CD4-positive, alpha-beta T cell (primary cell): Measurements from ENCODE around the gene ZBTB7A. TPM values are rescaled to one million over a fixed set of nuclear protein-coding genes. Genes with fewer than 3 reads are reported as not detected.

Experiments
- ATAC-seq: fragments of 200-7000 bp; cut with Tn5 transposase; one replicate; pipeline ENCODE4 v1.10.0; 2022; ENCODE audit warnings: mild to moderate bottlenecking; ENCODE audit not compliant: poor library complexity
- CTCF ChIA-PET: fragments of 350-600 bp; sonication (Branson Sonifier 250); formaldehyde crosslinking; loops from one replicate; lab custom pipeline; 2021; ENCODE audit warnings: antibody characterized with exemption, inconsistent platforms; lab: Charles Lee
- POLR2A ChIA-PET: fragments of 350-600 bp; sonication (Branson Sonifier 250); formaldehyde crosslinking; loops from one replicate; lab custom pipeline; 2021; ENCODE audit warnings: antibody characterized with exemption, inconsistent platforms; lab: Charles Lee
- DNase-seq, 14 experiments: peaks; one replicate each; pipeline ENCODE4 v3.0.0-alpha.2; 2013 to 2020; ENCODE audit warnings: mixed read lengths in 2 of 14
- H3K27ac ChIP-seq, 2 donors: one replicate each; pipeline versions ENCODE4 v1.5.1 to v1.7.0; 2013; ENCODE audit warnings: low read length in 2 of 2, low read depth in 1 of 2, mild to moderate bottlenecking in 1 of 2
- H3K27me3 ChIP-seq, 2 experiments: 1 replicate in 1 of 2; 2 replicates in 1 of 2; pipeline versions ENCODE4 v1.6.1 to v1.7.0; 2013; ENCODE audit warnings: low read length in 2 of 2, control low read depth in 1 of 2, mild to moderate bottlenecking in 1 of 2, moderate library complexity in 1 of 2; ENCODE audit not compliant: insufficient read depth in 2 of 2, control insufficient read depth in 1 of 2
- H3K36me3 ChIP-seq: one replicate; pipeline ENCODE4 v1.6.1; 2013; ENCODE audit warnings: low read length, control low read depth; ENCODE audit not compliant: insufficient read depth
- H3K4me1 ChIP-seq: one replicate; pipeline ENCODE4 v1.6.1; 2013; ENCODE audit warnings: low read length, control low read depth; ENCODE audit not compliant: insufficient read depth
- H3K4me3 ChIP-seq: one replicate; pipeline ENCODE4 v1.5.1; 2013; ENCODE audit warnings: mild to moderate bottlenecking, low read length, moderate library complexity
- H3K9me3 ChIP-seq, 2 experiments: 1 replicate in 1 of 2; 2 replicates in 1 of 2; pipeline versions ENCODE4 v1.6.1 to v1.7.0; 2013; ENCODE audit warnings: low read length in 2 of 2, mild to moderate bottlenecking in 2 of 2, control low read depth in 1 of 2, moderate library complexity in 1 of 2; ENCODE audit not compliant: control insufficient read depth in 1 of 2, insufficient read depth in 1 of 2
- H3K27ac Mint-ChIP-seq: one replicate; pipeline ENCODE4 v1.8.0; 2020; ENCODE audit warnings: mixed read lengths
- H3K27me3 Mint-ChIP-seq: one replicate; pipeline ENCODE4 v1.8.0; 2021; ENCODE audit warnings: mixed read lengths
- H3K36me3 Mint-ChIP-seq: one replicate; pipeline ENCODE4 v1.8.0; 2021; ENCODE audit warnings: low read depth, mixed read lengths
- H3K4me1 Mint-ChIP-seq: one replicate; pipeline ENCODE4 v1.8.0; 2021; ENCODE audit warnings: low read depth, mixed read lengths
- H3K4me3 Mint-ChIP-seq: one replicate; pipeline ENCODE4 v1.8.0; 2020; ENCODE audit warnings: mild to moderate bottlenecking, mixed read lengths
- H3K9me3 Mint-ChIP-seq: one replicate; pipeline ENCODE4 v1.8.0; 2020; ENCODE audit warnings: mixed read lengths
- CTCF ChIP-seq: fragments of 200-600 bp; IDR thresholded peaks from one replicate; pipeline ENCODE4 v1.8.0; 2022; ENCODE audit warnings: antibody characterized with exemption, mild to moderate bottlenecking
- intact Hi-C, 2 experiments: fragments of 100-400 bp; cut with DNase I in 1 of 2; cut with micrococcal nuclease in 1 of 2; formaldehyde crosslinking; loops; one replicate each; pipeline versions ENCODE4 v1.15.1 to v1.9.0; 2023 to 2025; cut with DNase I, micrococcal nuclease
- total RNA-seq, 174 experiments: library from RNA in 2 of 174; stranded (reverse) in 2 of 174; gene quantifications; one replicate each; pipeline ENCODE4 v1.2.3 and lab custom pipeline; 2021 to 2026

Gene ZBTB7A
- total RNA-seq, 2 experiments from 2014 or later = 44.2 to 47.2 TPM

- H3K4me1 ChIP-seq = no peaks in the 10 kb centered on the region
- H3K4me3 Mint-ChIP-seq = no peak overlapping the region
- H3K9me3 ChIP-seq = no peaks in the 10 kb centered on the region
- no peak overlapping the region for H3K27ac Mint-ChIP-seq
- H3K9me3 Mint-ChIP-seq = no peaks in the 10 kb centered on the region
- no peaks in the 10 kb centered on the region for H3K27me3 ChIP-seq
- DNase-seq = no peak
- ChIA-PET CTCF (no interaction called here), POLR2A (no interaction called here)
- H3K27ac ChIP-seq = no peak overlapping the region
- H3K27me3 Mint-ChIP-seq = no peaks in the 10 kb centered on the region
- no peak for ATAC-seq
- intact Hi-C loops = no loop called here
- H3K36me3 Mint-ChIP-seq = peaks cover 6% of the 10 kb centered on the region
- no peaks in the 10 kb centered on the region for H3K4me1 Mint-ChIP-seq
- H3K4me3 ChIP-seq = no peak overlapping the region
- no peak for TF ChIP-seq CTCF
- peaks cover 50% of the 10 kb centered on the region for H3K36me3 ChIP-seq
Measured at GRCh38 chr19:4033028-4033956, 33.4 kb downstream of the ZBTB7A start.

- no peak for ATAC-seq
- Histone ChIP-seq H3K4me1 (no peaks in the 10 kb centered on the region), H3K27ac (peak overlapping the region in 1 of 2 donors; percentile 7), H3K36me3 (peaks cover 50% of the 10 kb centered on the region), H3K27me3 (no peaks in the 10 kb centered on the region), H3K4me3 (no peak overlapping the region), H3K9me3 (no peaks in the 10 kb centered on the region)
- H3K27ac Mint-ChIP-seq = no peak overlapping the region
- no peaks in the 10 kb centered on the region for H3K4me1 Mint-ChIP-seq
- no peak for TF ChIP-seq CTCF
- CTCF ChIA-PET = no interaction called here
- POLR2A ChIA-PET = no interaction called here
- no peak for DNase-seq
- no peak overlapping the region for H3K4me3 Mint-ChIP-seq
- peaks cover 7% of the 10 kb centered on the region for H3K36me3 Mint-ChIP-seq
- intact Hi-C loops = no loop called here
- H3K9me3 Mint-ChIP-seq = no peaks in the 10 kb centered on the region
- H3K27me3 Mint-ChIP-seq = no peaks in the 10 kb centered on the region
Measured at GRCh38 chr19:4032436-4032835, 34.3 kb downstream of the ZBTB7A start.

GRCh38 chr19:4031420-4031819, 35.3 kb downstream of the ZBTB7A start:
- no peak for TF ChIP-seq CTCF
- Mint-ChIP-seq H3K27ac (no peak overlapping the region), H3K9me3 (no peaks in the 10 kb centered on the region), H3K36me3 (peaks cover 12% of the 10 kb centered on the region), H3K27me3 (no peaks in the 10 kb centered on the region), H3K4me3 (no peak overlapping the region), H3K4me1 (no peaks in the 10 kb centered on the region)
- DNase-seq (no peak), ATAC-seq (no peak)
- H3K36me3 ChIP-seq = peaks cover 43% of the 10 kb centered on the region
- H3K27me3 ChIP-seq = no peaks in the 10 kb centered on the region
- CTCF ChIA-PET = no interaction called here
- no peak overlapping the region for H3K27ac ChIP-seq
- H3K4me1 ChIP-seq = no peaks in the 10 kb centered on the region
- intact Hi-C loops = no loop called here
- H3K9me3 ChIP-seq = no peaks in the 10 kb centered on the region
- H3K4me3 ChIP-seq = no peak overlapping the region
- POLR2A ChIA-PET = no interaction called here
